ENCODE data around the gene ZNF277. TPM values are rescaled to one million over a fixed set of nuclear protein-coding genes. Genes with fewer than 3 reads are reported as not detected.

ZNF277 gene
- polyA plus RNA-seq, 2 of the 4 experiments (the other 2 are of a cell fraction), result 23.4 to 31.9 TPM

GRCh38 chr7:112336261-112336660 lies 129.8 kb downstream of the ZNF277 start:
- POLR2A ChIA-PET, result no interaction called here
- FAIRE-seq, result no peak

GRCh38 chr7:112336936-112337576 lies 130.6 kb downstream of the ZNF277 start:
- no peaks in the 10 kb centered on the region for H3K9me3 ChIP-seq
- 96% methylated on average over 8 of the region's 8 CpGs for WGBS (ENCODE audit: missing lambda C conversion rate)
- H3K4me1 ChIP-seq, result no peaks in the 10 kb centered on the region
- POLR2A ChIA-PET, result no interaction called here
- ATAC-seq (no peak), FAIRE-seq (no peak), DNase-seq (ENCODE audit: low read depth in 1 of 2, low spot score in 1 of 2) (no peak)
- TF ChIP-seq REST (IDR thresholded peaks at IDR 0.05), result no peak
- no peak for TF ChIP-seq RAD21 (conservative IDR thresholded peaks at IDR 0.05 in 1 of 2, IDR thresholded peaks at IDR 0.05 in 1 of 2)
- TF ChIP-seq BCL3 (IDR thresholded peaks at IDR 0.05), result no peak
- no peak for TF ChIP-seq KDM5A (IDR thresholded peaks at IDR 0.05)
- no peak for TF ChIP-seq EHMT2 (IDR thresholded peaks at IDR 0.05; ENCODE audit: low read depth)
- no peak for TF ChIP-seq HMGXB4 (CRISPR knock-in tag; IDR thresholded peaks at IDR 0.05; ENCODE audit: borderline replicate concordance)
- TF ChIP-seq HOXB13 (CRISPR knock-in tag; IDR thresholded peaks at IDR 0.05; ENCODE audit: low read depth), result no peak
- TF ChIP-seq NPAS2 (CRISPR knock-in tag; IDR thresholded peaks at IDR 0.05; ENCODE audit: borderline replicate concordance), result no peak
- TF ChIP-seq RNF2 (IDR thresholded peaks at IDR 0.05; ENCODE audit: borderline replicate concordance, low read depth), result no peak
- no peak for TF ChIP-seq TFCP2L1 (CRISPR knock-in tag; IDR thresholded peaks at IDR 0.05)
- TF ChIP-seq JUNB (IDR thresholded peaks at IDR 0.05), result no peak
- TF ChIP-seq CEBPB (IDR thresholded peaks at IDR 0.05), result no peak
- no peak for TF ChIP-seq GATA3 (IDR thresholded peaks at IDR 0.05; ENCODE audit: borderline replicate concordance)
- no peak for TF ChIP-seq MAZ (IDR thresholded peaks at IDR 0.05; ENCODE audit: borderline replicate concordance, low read depth, low read length)
- no peak for TF ChIP-seq PHF8 (IDR thresholded peaks at IDR 0.05; ENCODE audit: borderline replicate concordance, low read depth)
- no peak for TF ChIP-seq POLR2A (IDR thresholded peaks at IDR 0.05; ENCODE audit: low read length)
- TF ChIP-seq MAX (IDR thresholded peaks at IDR 0.05), result no peak
- TF ChIP-seq RCOR1 (IDR thresholded peaks at IDR 0.05; ENCODE audit: low read depth, low read length), result no peak
- no peak for TF ChIP-seq POLR2AphosphoS2 (conservative IDR thresholded peaks at IDR 0.05; ENCODE audit: low read length)
- no peak for TF ChIP-seq NR3C1 (IDR thresholded peaks at IDR 0.05)
- no peak overlapping the region for H3K4me3 ChIP-seq
- H3K27ac ChIP-seq, result no peak overlapping the region
- CTCF ChIA-PET, result no interaction called here
- H3K4me2 ChIP-seq, result no peak overlapping the region

More at GRCh38 chr7:112336261-112336660, 129.8 kb downstream of the ZNF277 start:
- H3K9me3 ChIP-seq, result no peaks in the 10 kb centered on the region
- no peak overlapping the region for H3K4me2 ChIP-seq
- H3K4me3 ChIP-seq, result no peak overlapping the region
- ATAC-seq, result no peak
- no peak for DNase-seq (ENCODE audit: low read depth in 1 of 2, low spot score in 1 of 2)
- TF ChIP-seq PBX3 (IDR thresholded peaks at IDR 0.05), result no peak
- TF ChIP-seq ZFP36 (IDR thresholded peaks at IDR 0.05; ENCODE audit: borderline replicate concordance, partially characterized antibody), result no peak
- TF ChIP-seq ZNF302 (CRISPR knock-in tag; IDR thresholded peaks at IDR 0.05), result no peak
- no peak for TF ChIP-seq SMC3 (IDR thresholded peaks at IDR 0.05)
- H3K4me1 ChIP-seq, result no peaks in the 10 kb centered on the region
- CTCF ChIA-PET, result no interaction called here
- H3K27ac ChIP-seq, result no peak overlapping the region
- WGBS (ENCODE audit: missing lambda C conversion rate), result 86% methylated on average over 2 of the region's 2 CpGs
